ENCODE results near the gene MKLN1.
"Not testable (repeated sequence)": the region's sequence is repeated elsewhere in the genome, so short reads cannot be mapped to it uniquely, and the experiment has no call there.

Gene MKLN1

GRCh38 chr7:131325179-131325840 is 2.4 kb upstream of the MKLN1 start:
- in situ Hi-C loops (cut with HindIII; ENCODE audit: low pct_unique_long_range_greater_than_20kb, low sequenced_read_pairs) = no loop called here
- TF ChIP-seq JUND (IDR thresholded peaks at IDR 0.05; ENCODE audit: low read depth) = no peak
- DNase-seq (ENCODE audit: low read depth in 1 of 2, low spot score in 1 of 2) = no peak

GRCh38 chr7:131326576-131326975 is 1.1 kb upstream of the MKLN1 start:
- in situ Hi-C loops (cut with HindIII; ENCODE audit: low pct_unique_long_range_greater_than_20kb, low sequenced_read_pairs) = no loop called here
- no peak for DNase-seq (ENCODE audit: low read depth in 1 of 2, low spot score in 1 of 2)
- TF ChIP-seq JUND (IDR thresholded peaks at IDR 0.05; ENCODE audit: low read depth) = no peak

GRCh38 chr7:131327049-131327625 is 539 bp upstream of the MKLN1 start:
- no peak for TF ChIP-seq JUND (IDR thresholded peaks at IDR 0.05; ENCODE audit: low read depth)
- in situ Hi-C loops (cut with HindIII; ENCODE audit: low pct_unique_long_range_greater_than_20kb, low sequenced_read_pairs) = no loop called here
- peak; percentile 26 to 58 for DNase-seq (ENCODE audit: low read depth in 1 of 2, low spot score in 1 of 2)

GRCh38 chr7:131328377-131329175 is 900 bp downstream of the MKLN1 start:
- TF ChIP-seq JUND (IDR thresholded peaks at IDR 0.05; ENCODE audit: low read depth) = no peak
- in situ Hi-C loops (cut with HindIII; ENCODE audit: low pct_unique_long_range_greater_than_20kb, low sequenced_read_pairs) = no loop called here
- DNase-seq (ENCODE audit: low read depth in 1 of 2, low spot score in 1 of 2) = no peak

- TF ChIP-seq JUND (IDR thresholded peaks at IDR 0.05; ENCODE audit: low read depth) = no peak
- no peak for DNase-seq (ENCODE audit: low read depth in 1 of 2, low spot score in 1 of 2)
- in situ Hi-C loops (cut with HindIII; ENCODE audit: low pct_unique_long_range_greater_than_20kb, low sequenced_read_pairs) = no loop called here
Observed at GRCh38 chr7:131329176-131329570, 1.5 kb downstream of the MKLN1 start.

GRCh38 chr7:131330299-131330698 is 2.6 kb downstream of the MKLN1 start:
- TF ChIP-seq JUND (IDR thresholded peaks at IDR 0.05; ENCODE audit: low read depth) = no peak
- DNase-seq (ENCODE audit: low read depth in 1 of 2, low spot score in 1 of 2) = no peak
- in situ Hi-C loops (cut with HindIII; ENCODE audit: low pct_unique_long_range_greater_than_20kb, low sequenced_read_pairs) = no loop called here

- in situ Hi-C loops (cut with HindIII; ENCODE audit: low pct_unique_long_range_greater_than_20kb, low sequenced_read_pairs) = no loop called here
- no peak for TF ChIP-seq JUND (IDR thresholded peaks at IDR 0.05; ENCODE audit: low read depth)
- DNase-seq (ENCODE audit: low read depth in 1 of 2, low spot score in 1 of 2) = no peak
Observed at GRCh38 chr7:131331806-131332205, 4.1 kb downstream of the MKLN1 start.

GRCh38 chr7:131332729-131333128 is 5.1 kb downstream of the MKLN1 start:
- DNase-seq (ENCODE audit: low read depth in 1 of 2, low spot score in 1 of 2); in situ Hi-C loops (cut with HindIII; ENCODE audit: low pct_unique_long_range_greater_than_20kb, low sequenced_read_pairs): not testable (repeated sequence)

- no peak for DNase-seq (ENCODE audit: low read depth in 1 of 2, low spot score in 1 of 2)
- in situ Hi-C loops (cut with HindIII; ENCODE audit: low pct_unique_long_range_greater_than_20kb, low sequenced_read_pairs) = no loop called here
- TF ChIP-seq JUND (IDR thresholded peaks at IDR 0.05; ENCODE audit: low read depth) = no peak
Observed at GRCh38 chr7:131335639-131336381, 8.1 kb downstream of the MKLN1 start.

GRCh38 chr7:131336956-131337355 is 9.3 kb downstream of the MKLN1 start:
- TF ChIP-seq JUND (IDR thresholded peaks at IDR 0.05; ENCODE audit: low read depth) = no peak
- DNase-seq (ENCODE audit: low read depth in 1 of 2, low spot score in 1 of 2) = no peak
- in situ Hi-C loops (cut with HindIII; ENCODE audit: low pct_unique_long_range_greater_than_20kb, low sequenced_read_pairs) = no loop called here

- DNase-seq (ENCODE audit: low read depth in 1 of 2, low spot score in 1 of 2) = no peak
- in situ Hi-C loops (cut with HindIII; ENCODE audit: low pct_unique_long_range_greater_than_20kb, low sequenced_read_pairs) = no loop called here
- no peak for TF ChIP-seq JUND (IDR thresholded peaks at IDR 0.05; ENCODE audit: low read depth)
Observed at GRCh38 chr7:131338173-131338572, 10.5 kb downstream of the MKLN1 start.

- no peak for DNase-seq (ENCODE audit: low read depth in 1 of 2, low spot score in 1 of 2)
- in situ Hi-C loops (cut with HindIII; ENCODE audit: low pct_unique_long_range_greater_than_20kb, low sequenced_read_pairs) = no loop called here
- no peak for TF ChIP-seq JUND (IDR thresholded peaks at IDR 0.05; ENCODE audit: low read depth)
Observed at GRCh38 chr7:131338691-131339390, 11.2 kb downstream of the MKLN1 start.
